Measurements from ENCODE around the gene HDAC4. TPM values are rescaled to one million over a fixed set of nuclear protein-coding genes. Genes with fewer than 3 reads are reported as not detected.
A peak's percentile ranks its signal among the peaks of the same experiment; 100 is the strongest.

HDAC4 gene
- total and polyA plus RNA-seq, 2 of the 8 experiments (the other 6 are each of a cell fraction or from before 2014, with no cell fraction given): 15.4 to 31.5 TPM

DNA sequence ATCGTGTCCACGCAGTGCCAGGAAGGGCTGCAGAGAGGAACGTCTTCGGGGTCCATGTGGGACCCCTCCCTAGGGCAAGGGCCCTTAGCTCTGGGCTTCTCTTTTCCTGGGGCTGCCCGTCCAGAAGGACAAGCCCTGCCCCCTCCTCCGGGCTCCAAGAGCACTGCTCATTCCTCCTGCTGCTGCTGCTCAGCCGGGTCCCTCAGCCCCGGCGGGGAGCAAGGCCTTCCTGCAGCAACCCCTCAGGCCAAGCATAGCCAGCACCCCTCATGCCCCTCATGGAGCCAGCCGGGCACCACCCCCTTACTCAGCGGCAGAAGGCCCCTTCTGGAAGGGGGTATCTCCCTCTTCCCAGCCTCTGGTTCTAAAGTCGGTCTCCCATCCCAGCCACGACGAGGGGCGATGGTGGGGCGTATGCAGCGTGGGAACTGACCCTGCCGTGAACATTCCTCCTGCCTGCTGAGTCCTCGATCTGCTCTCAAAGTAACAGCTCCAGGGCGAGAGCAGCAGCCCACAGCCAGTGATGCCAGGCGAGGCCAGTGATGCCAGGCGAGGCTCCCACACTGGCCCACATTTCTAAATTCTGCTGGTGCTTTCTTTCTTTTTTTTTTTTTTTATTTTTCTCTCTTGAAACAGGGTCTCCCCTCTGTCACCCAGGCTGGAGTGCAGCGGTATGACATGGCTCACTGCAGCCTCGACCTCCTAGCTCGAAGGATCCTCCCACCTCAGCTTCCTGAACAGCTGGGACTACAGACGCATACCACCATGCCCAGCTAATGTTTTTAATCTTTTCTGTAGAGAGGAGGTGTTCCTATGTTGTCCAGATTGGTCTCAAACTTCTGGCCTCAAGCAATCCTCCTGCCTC lies 99.7 kb downstream of the HDAC4 start:
- Histone ChIP-seq H2BK20ac (ENCODE audit: low read length) (no peak overlapping the region), H3K9me3 (ENCODE audit: insufficient read depth in 2 of 2, low read depth in 1 of 2, low read length in 1 of 2) (no peaks in the 10 kb centered on the region), H3K18ac (ENCODE audit: extremely low read depth, low read length) (no peak overlapping the region; the same call in 1 of the 2 replicates), H3K23me2 (ENCODE audit: low read depth, low read length) (no peaks in the 10 kb centered on the region), H3K79me1 (ENCODE audit: low read depth, low read length) (peaks cover 13% of the 10 kb centered on the region; the same call in 1 of the 2 replicates), H2BK120ac (replicated peaks; ENCODE audit: low read depth, low read length) (no peak overlapping the region), H3K14ac (ENCODE audit: insufficient read length) (no peak overlapping the region), H3K36me3 (ENCODE audit: control insufficient read depth in 2 of 4, insufficient read depth in 4 of 4, low read length in 3 of 4) (no peaks in the 10 kb centered on the region), H2BK5ac (ENCODE audit: low read depth, low read length) (0 out of 2 replicates have a peak overlapping the region, but pooled peaks have one; percentile 44), H3K4ac (replicated peaks; ENCODE audit: insufficient read length, low read depth, low read length) (no peak overlapping the region), H2AFZ (ENCODE audit: low read length) (no peak overlapping the region), H4K5ac (ENCODE audit: insufficient read length, low read depth, low read length) (no peak overlapping the region), H4K8ac (ENCODE audit: extremely low read depth, insufficient read depth, low read length) (no peak overlapping the region), H3K4me3 (ENCODE audit: extremely low read depth in 1 of 4, insufficient read depth in 2 of 4, low read depth in 3 of 4, low read length in 4 of 4) (no peak overlapping the region), H3K56ac (replicated peaks; ENCODE audit: insufficient read length, low read depth, low read length) (no peak overlapping the region), H3K9ac (replicated peaks in 1 of 4; ENCODE audit: extremely low read depth in 1 of 4, low read depth in 3 of 4, low read length in 3 of 4) (no peak overlapping the region), H4K20me1 (replicated peaks in 1 of 2; ENCODE audit: control insufficient read depth in 1 of 2, insufficient read depth in 2 of 2, low read length in 2 of 2) (peaks cover 4 to 10% of the 10 kb centered on the region in 2 experiments), H3K27ac (ENCODE audit: low read depth, low read length) (no peak overlapping the region), H2BK15ac (ENCODE audit: low read length) (no peak overlapping the region), H3K4me2 (ENCODE audit: insufficient read depth in 1 of 2, low read depth in 2 of 2, low read length in 2 of 2) (no peak overlapping the region), H2BK12ac (ENCODE audit: low read depth, low read length) (no peak overlapping the region), H2AK5ac (ENCODE audit: low read depth, low read length) (no peak overlapping the region), H3K79me2 (ENCODE audit: control insufficient read depth in 1 of 2, insufficient read depth in 2 of 2, low read length in 2 of 2) (peaks cover 0 to 84% of the 10 kb centered on the region in 2 experiments; a peak in 2 of 4 replicates), H3K4me1 (replicated peaks in 1 of 4; ENCODE audit: control insufficient read depth in 3 of 4, insufficient read depth in 4 of 4, low read length in 3 of 4) (peaks cover 3 to 32% (median 15%) of the 10 kb centered on the region in 4 experiments), H3K23ac (ENCODE audit: insufficient read length) (no peak overlapping the region), H3K27me3 (replicated peaks in 1 of 4; ENCODE audit: control insufficient read depth in 3 of 4, extremely low read depth in 1 of 4, insufficient read depth in 3 of 4, low read length in 3 of 4) (no peaks in the 10 kb centered on the region), H4K91ac (replicated peaks; ENCODE audit: insufficient read length, low read length) (no peak overlapping the region)
- 93% methylated on average over 22 of the region's 26 CpGs; no CpG with 5 or more reads in 1 of the 2 experiments for WGBS, 2 experiments (ENCODE audit: extremely low coverage in 1 of 2, insufficient coverage in 1 of 2, insufficient read length in 1 of 2, insufficient replicate concordance in 2 of 2, low coverage in 1 of 2, low lambda C conversion rate in 2 of 2, missing lambda C conversion rate in 1 of 2)
- FAIRE-seq: no peak
- ChIA-PET POLR2A (ENCODE audit: partially characterized antibody) (interaction anchor here (1.0 to 1.7 kb wide), 2 partner anchors 10 to 27 kb away, joined by 3 to 5 read pairs; no protein-coding TSS in a partner anchor), CTCF (ENCODE audit: partially characterized antibody) (interaction anchor here (0.6 to 3.3 kb wide), 4 partner anchors 10 to 95 kb away, joined by 3 to 13 read pairs (median 4); no protein-coding TSS in a partner anchor)
- no peak for DNase-seq (ENCODE audit: low read depth in 1 of 2, low spot score in 2 of 2)
- TF ChIP-seq, protein P1, sequence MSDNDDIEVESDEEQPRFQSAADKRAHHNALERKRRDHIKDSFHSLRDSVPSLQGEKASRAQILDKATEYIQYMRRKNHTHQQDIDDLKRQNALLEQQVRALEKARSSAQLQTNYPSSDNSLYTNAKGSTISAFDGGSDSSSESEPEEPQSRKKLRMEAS (IDR thresholded peaks at IDR 0.05): no peak
- TF ChIP-seq EGR1 (IDR thresholded peaks at IDR 0.05; ENCODE audit: borderline replicate concordance, low read depth, low read length) (no peak), CHD1 (IDR thresholded peaks at IDR 0.05; ENCODE audit: low read depth, low read length) (no peak), TAF1 (IDR thresholded peaks at IDR 0.05; ENCODE audit: low read depth, low read length) (no peak), SAP30 (IDR thresholded peaks at IDR 0.05; ENCODE audit: insufficient read depth, insufficient replicate concordance, low read length) (no peak), CHD2 (IDR thresholded peaks at IDR 0.05; ENCODE audit: low read length) (no peak), TCF12 (IDR thresholded peaks at IDR 0.05; ENCODE audit: low read depth, low read length) (no peak), NANOG (IDR thresholded peaks at IDR 0.05; ENCODE audit: insufficient read depth, low read depth, low read length, poor library complexity, severe bottlenecking) (no peak)
- TF ChIP-seq, protein P2, sequence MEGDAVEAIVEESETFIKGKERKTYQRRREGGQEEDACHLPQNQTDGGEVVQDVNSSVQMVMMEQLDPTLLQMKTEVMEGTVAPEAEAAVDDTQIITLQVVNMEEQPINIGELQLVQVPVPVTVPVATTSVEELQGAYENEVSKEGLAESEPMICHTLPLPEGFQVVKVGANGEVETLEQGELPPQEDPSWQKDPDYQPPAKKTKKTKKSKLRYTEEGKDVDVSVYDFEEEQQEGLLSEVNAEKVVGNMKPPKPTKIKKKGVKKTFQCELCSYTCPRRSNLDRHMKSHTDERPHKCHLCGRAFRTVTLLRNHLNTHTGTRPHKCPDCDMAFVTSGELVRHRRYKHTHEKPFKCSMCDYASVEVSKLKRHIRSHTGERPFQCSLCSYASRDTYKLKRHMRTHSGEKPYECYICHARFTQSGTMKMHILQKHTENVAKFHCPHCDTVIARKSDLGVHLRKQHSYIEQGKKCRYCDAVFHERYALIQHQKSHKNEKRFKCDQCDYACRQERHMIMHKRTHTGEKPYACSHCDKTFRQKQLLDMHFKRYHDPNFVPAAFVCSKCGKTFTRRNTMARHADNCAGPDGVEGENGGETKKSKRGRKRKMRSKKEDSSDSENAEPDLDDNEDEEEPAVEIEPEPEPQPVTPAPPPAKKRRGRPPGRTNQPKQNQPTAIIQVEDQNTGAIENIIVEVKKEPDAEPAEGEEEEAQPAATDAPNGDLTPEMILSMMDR (IDR thresholded peaks at IDR 0.05; ENCODE audit: control extremely low read depth in 1 of 3, insufficient read depth in 1 of 3, low read depth in 1 of 3, low read length in 3 of 3): no peak

Data from H1 (cell line).